ENCODE data around the gene SHANK2.

The SHANK2 gene

DNA sequence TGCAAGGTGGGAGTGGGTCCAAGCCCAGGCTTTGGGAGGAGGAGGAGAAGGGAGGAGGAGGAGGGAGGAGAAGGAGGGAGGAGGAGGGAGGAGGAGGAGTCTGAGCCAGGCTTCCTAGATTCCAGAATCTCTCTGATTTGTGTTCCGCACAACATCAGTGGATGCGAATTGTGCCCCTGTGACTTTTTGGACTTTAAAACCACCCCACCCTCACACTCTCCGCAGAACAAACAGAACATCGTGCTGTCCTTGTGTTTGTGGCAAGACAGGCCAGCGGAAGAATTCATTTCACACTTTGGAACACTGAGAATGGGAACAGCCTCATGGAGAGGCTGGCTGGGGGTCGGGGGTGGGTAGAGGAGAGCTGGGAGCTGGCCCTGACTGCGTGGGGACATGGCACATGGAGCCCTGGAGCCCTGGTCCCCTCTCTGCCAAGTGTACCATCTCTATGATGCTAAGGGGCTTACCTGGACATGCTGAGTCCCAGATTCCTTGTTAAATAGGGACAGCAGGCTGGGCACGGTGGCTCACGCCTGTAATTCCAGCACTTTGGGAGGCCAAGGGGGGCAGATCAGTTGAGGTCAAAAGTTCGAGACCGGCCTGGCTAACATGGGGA lies 16.4 kb upstream of the SHANK2 start:
- no peak for DNase-seq (ENCODE audit: low read depth)
- TF ChIP-seq, protein P1, sequence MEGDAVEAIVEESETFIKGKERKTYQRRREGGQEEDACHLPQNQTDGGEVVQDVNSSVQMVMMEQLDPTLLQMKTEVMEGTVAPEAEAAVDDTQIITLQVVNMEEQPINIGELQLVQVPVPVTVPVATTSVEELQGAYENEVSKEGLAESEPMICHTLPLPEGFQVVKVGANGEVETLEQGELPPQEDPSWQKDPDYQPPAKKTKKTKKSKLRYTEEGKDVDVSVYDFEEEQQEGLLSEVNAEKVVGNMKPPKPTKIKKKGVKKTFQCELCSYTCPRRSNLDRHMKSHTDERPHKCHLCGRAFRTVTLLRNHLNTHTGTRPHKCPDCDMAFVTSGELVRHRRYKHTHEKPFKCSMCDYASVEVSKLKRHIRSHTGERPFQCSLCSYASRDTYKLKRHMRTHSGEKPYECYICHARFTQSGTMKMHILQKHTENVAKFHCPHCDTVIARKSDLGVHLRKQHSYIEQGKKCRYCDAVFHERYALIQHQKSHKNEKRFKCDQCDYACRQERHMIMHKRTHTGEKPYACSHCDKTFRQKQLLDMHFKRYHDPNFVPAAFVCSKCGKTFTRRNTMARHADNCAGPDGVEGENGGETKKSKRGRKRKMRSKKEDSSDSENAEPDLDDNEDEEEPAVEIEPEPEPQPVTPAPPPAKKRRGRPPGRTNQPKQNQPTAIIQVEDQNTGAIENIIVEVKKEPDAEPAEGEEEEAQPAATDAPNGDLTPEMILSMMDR (conservative IDR thresholded peaks at IDR 0.05; ENCODE audit: low read depth, low read length): no peak
- H3K4me3 ChIP-seq (ENCODE audit: low read length): no peak overlapping the region

DNA sequence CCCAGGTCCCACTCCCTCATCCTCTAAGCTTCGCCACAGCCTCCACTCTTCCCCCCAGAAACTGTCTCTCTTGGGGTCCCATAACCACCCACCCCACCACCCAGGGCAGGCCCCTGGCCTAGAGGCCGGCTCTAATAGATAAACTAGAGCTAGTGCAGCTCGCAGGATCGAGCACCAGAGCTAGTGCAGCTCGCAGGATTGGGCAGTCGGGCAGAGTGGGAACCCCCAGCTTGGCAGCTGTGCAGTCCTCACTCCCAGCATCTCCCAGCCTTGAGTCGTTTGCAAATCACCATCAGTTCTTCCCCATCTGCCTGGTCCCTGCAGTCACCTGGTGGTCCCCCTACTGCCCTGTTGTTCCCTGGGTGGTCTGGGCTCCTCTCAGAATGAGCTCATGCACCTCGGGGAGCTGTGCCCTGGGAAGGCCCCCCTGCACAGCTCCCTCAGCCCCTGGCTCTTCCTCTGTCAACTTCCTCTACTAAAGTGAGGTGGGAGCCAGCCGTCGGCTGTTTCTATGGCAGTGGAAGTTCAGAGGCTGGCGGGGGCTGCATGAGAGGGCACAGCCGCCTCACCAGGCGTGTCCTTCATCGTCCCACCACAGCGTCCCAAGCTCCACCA lies 15.5 kb upstream of the SHANK2 start:
- no peak for DNase-seq (ENCODE audit: low read depth)
- TF ChIP-seq, protein P1 (conservative IDR thresholded peaks at IDR 0.05; ENCODE audit: low read depth, low read length): no peak

DNA sequence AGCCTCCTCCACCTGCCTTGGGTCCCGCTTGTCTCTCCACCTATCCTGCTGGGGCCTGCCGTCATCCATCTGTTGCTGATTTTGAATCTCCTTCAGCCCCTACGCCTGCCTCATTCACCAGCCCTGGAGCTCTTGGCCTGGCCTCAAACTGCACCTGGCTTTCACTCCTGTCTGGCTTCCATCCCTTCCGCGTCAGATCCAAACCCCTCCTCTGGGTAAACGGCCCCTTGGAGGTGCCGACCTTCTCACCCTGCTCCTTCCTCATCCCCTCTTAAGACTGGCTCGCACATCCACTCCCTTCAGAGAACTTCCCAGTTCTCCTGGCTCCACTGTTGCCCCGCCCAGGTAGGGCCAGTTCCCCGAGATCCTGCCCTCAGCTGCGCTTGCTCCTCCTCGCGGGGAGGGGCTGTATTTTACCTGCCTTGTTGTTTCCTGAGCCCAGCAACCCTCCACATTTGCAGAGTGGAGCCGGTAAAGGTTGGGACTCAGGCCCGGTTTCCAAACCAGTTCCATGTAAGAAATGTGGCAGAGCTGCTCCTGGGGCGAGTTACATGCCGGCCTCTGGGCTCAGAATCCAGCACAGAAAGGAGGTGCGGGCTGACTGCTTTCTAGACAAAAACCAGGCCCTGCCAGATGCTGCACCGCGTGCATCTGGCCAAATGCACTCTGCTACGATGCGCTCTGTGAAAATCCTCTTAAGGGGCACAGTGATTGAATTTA lies 13.9 kb upstream of the SHANK2 start:
- no peak for DNase-seq (ENCODE audit: low read depth)
- H3K4me3 ChIP-seq (ENCODE audit: low read length): no peak overlapping the region
- TF ChIP-seq, protein P1 (conservative IDR thresholded peaks at IDR 0.05; ENCODE audit: low read depth, low read length): no peak

More for the DNA sequence above, 15.5 kb upstream of the SHANK2 start:
- no peak overlapping the region for H3K4me3 ChIP-seq (ENCODE audit: low read length)

DNA sequence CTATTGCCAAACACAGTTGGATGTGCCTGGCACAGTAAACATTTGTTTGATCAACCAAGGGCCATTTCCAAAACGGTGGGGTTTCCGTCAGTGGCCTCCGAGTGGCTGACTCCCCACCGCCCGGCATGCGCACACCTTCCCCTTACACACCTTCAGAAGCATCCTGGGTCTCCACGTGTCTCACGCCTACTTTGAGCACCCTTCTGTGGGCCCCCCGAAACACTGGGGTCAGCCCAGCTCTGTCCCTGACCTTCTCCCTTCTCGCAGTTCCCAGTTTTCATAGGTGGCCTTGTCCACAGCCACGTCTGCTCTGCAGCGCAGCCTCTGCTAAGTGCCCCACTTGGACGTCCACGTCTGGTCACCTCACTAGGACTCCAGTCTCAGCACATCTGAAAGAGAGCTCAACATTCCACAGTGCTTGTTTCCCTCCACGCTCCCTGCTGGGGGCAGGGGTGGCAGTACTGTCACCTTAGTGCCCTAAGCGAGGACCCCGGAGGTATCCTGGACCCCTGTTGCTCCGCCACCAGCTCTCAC lies 13.2 kb upstream of the SHANK2 start:
- no peak overlapping the region for H3K4me3 ChIP-seq (ENCODE audit: low read length)
- no peak for DNase-seq (ENCODE audit: low read depth)
- TF ChIP-seq, protein P1 (conservative IDR thresholded peaks at IDR 0.05; ENCODE audit: low read depth, low read length): no peak

DNA sequence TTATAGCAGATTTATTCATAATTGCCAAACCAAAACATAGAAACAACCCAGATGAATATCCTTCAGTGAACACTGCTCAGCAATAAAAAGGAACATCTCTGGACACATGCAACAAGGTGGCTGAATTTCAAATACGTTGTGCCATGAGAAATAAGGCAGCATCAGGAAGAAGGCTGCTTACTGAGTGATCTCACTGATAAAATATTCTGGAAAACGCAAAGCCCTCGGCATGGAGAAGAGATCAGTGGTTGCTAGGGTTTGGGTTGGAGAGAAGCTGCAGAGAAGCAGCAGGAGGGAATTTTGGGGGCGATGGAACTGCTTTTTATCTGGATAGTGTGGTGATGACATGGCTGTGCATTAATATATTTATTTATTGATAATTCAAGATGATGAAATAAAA lies 11.0 kb upstream of the SHANK2 start:
- DNase-seq (ENCODE audit: low read depth): no peak
- TF ChIP-seq, protein P1 (conservative IDR thresholded peaks at IDR 0.05; ENCODE audit: low read depth, low read length): no peak
- H3K4me3 ChIP-seq (ENCODE audit: low read length): no peak overlapping the region

DNA sequence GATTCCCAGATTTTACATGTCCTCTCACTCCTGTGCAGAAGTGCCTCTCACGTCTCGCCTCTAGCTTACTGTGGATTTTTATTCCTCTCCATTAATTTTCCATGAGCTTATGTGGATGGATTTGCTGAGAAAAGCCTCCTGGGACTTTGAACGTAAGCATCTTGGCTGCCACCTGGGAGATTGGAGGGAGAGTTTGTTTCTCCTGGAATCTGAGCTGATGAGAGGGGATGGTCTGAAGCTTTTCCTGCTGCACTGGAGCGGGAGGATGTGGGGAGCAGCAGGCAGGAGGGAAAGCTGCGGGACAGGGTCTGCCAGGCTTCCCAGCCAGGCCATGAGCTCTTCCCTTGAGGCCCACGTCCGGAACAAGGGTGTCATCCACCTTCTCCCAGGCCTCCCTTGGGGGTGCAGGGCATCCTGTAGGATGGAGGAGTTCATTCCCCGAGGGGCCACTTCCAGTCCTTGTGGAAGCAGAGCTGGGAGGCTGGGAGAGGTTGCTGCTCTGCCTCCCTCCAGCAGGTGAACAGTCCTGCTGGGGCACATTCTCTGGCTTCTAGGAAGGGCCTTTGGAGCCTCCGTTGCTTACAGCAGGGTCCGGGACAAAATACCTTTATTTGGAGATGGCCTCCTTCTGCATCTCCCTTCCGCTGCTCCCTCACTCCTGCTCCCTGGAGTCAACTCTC lies 3.6 kb upstream of the SHANK2 start:
- DNase-seq (ENCODE audit: low read depth): no peak
- TF ChIP-seq, protein P1 (conservative IDR thresholded peaks at IDR 0.05; ENCODE audit: low read depth, low read length): no peak
- no peak overlapping the region for H3K4me3 ChIP-seq (ENCODE audit: low read length)
